GM12864 (cell line): ENCODE results near the gene ERVFRD-1.
A peak's percentile ranks its signal among the peaks of the same experiment; 100 is the strongest.
"Not testable (repeated sequence)": the region's sequence is repeated elsewhere in the genome, so short reads cannot be mapped to it uniquely, and the experiment has no call there.

Source experiments
- DNase-seq: peaks from one replicate; pipeline ENCODE4 v3.0.0-alpha.2; 2011; ENCODE audit warnings: low read depth
- H3K4me3 ChIP-seq: 2 replicates; pipeline ENCODE4 v1.5.1; 2011; ENCODE audit warnings: mild to moderate bottlenecking, low read depth, low read length, control low read depth
- TF ChIP-seq, protein P1 (sequence below): IDR thresholded peaks from 2 replicates; pipeline ENCODE4 v1.5.1; 2011; ENCODE audit warnings: low read depth, mild to moderate bottlenecking, moderate library complexity, low read length, control low read depth, inconsistent platforms; ENCODE audit errors: missing control alignments

ERVFRD-1 gene

DNA sequence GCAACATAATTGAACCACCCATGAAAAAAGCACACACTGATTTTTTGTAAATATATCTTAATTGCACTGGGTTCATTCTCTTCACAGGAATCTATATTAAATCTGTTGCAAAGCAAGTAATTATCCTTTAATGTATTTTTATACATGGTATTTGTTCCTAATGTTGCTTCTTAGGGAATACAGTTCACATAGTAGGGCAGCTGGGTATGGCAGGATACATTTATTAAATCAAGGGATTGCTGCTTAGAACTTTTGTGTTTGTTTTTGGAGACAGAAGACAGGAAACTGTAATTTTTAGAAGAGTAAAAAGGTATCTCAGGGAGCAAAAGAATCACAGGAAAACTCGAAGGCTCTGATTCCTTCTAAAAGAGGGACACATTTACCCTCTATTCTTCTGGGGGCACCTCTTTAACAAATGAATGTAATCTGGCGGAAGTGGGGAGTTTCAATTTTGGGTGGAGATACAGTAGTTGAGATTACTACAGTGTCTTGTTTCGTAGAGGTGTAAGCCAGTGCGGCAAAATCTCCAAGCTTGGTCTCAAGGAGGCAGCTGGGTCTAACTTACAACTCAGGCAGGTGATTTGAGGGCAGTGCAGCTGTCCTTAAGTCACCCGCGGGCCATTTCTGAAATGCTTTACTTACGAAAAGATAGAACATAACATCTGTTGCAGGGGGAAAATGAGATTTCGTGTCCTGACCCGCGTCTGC lies 18.7 kb downstream of the ERVFRD-1 start:
- peak overlapping the region; percentile 95 for H3K4me3 ChIP-seq
- peak; percentile 71 for DNase-seq
- TF ChIP-seq, protein P1, sequence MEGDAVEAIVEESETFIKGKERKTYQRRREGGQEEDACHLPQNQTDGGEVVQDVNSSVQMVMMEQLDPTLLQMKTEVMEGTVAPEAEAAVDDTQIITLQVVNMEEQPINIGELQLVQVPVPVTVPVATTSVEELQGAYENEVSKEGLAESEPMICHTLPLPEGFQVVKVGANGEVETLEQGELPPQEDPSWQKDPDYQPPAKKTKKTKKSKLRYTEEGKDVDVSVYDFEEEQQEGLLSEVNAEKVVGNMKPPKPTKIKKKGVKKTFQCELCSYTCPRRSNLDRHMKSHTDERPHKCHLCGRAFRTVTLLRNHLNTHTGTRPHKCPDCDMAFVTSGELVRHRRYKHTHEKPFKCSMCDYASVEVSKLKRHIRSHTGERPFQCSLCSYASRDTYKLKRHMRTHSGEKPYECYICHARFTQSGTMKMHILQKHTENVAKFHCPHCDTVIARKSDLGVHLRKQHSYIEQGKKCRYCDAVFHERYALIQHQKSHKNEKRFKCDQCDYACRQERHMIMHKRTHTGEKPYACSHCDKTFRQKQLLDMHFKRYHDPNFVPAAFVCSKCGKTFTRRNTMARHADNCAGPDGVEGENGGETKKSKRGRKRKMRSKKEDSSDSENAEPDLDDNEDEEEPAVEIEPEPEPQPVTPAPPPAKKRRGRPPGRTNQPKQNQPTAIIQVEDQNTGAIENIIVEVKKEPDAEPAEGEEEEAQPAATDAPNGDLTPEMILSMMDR, result no peak

DNA sequence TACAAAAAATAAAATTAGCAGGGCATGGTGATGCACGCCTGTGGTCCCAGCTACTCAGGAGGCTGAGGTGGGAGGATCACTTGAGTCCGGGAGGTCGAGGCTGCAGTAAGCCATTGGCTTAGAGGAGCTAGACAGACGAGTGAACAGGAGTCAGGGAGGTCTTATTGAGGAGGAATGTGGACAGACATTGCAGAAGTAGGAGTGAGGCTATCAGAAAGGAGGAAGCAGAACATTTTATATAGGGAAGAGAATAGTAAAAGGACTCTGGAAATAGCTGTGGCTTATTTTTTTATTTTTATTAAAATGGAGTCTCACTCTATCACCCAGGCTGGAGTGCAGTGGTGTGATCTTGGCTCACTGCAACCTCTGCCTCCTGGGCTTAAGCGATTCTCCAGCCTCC lies 20.4 kb downstream of the ERVFRD-1 start:
- DNase-seq, H3K4me3 ChIP-seq: not testable (repeated sequence)

DNA sequence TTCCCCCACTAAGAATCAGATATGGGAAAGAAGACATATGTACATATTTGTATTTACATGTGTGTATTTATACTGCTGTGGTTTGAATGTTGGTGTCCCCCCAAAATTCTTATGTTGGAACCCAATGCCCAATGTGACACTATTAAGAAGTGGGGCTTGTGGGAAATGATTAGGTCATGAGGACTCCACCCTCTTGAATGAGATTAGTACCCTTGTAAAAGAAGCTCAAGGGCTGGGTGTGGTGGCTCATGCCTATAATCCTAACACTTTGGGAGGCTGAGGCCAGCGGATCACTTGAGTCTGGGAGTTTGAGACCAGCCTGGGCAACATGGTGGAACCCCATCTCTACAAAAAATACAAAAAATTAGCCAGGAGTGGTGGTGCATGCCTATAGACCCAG lies 21.8 kb downstream of the ERVFRD-1 start:
- H3K4me3 ChIP-seq, result no peak overlapping the region
- TF ChIP-seq, protein P1, result no peak
- DNase-seq, result no peak

DNA sequence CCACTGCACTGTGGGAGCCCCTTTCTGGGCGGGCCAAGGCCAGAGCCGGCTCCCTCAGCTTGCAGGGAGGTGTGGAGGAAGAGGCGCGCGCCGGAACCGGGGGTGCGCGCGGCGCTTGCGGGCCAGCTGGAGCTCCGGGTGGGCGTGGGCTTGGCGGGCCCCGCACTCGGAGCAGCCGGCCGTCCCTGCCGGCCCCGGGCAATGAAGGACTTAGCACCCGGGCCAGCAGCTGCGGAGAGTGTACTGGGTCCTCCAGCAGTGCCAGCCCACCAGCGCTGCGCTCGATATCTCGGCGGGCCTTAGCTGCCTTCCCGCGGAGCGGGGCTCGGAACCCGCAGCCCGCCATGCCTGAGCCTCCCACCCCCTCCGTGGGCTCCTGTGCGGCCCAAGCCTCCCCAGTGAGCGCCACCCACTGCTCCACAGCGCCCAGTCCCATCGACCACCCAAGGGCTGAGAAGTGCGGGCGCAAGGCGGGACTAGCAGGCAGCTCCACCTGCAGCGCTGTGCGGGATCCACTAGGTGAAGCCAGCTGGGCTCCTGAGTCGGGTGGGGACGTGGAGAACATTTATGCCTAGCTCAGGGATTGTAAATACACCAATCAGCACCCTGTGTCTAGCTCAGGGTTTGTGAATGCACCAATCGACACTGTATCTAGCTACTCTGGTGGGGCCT lies 24.2 kb downstream of the ERVFRD-1 start:
- DNase-seq, H3K4me3 ChIP-seq: not testable (repeated sequence)

DNA sequence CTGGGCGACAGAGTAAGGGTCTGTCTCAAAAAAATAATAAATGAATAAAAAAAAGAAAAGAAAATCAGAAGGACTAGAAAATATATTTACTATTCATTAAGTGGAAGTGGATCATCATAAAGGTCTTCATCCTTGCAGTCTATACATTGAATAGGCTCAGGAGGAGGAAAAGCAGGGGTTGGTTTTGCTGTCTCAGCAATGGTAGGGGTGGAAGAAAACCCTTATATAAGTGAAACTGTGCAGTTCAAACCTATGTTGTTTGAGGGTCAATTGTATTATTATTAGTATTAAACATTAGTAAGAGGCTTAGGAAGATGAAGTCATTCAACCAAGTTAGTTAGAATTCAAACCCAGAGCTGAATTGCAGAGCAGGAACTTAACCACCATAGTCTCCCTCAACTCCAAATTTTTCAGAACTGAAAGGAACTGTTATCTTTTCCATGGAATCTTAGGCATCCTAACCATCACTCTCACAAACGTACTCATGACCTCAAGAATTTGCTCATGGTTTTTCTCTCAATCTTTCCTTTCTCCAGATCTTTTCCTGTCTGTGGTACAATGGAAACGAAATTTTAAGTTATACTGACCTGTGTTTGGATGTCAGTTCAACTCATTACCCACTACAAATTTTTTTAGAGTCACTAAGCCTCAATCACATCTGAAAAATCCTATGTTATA lies 25.6 kb downstream of the ERVFRD-1 start:
- DNase-seq, result no peak
- TF ChIP-seq, protein P1, result no peak
- no peak overlapping the region for H3K4me3 ChIP-seq

DNA sequence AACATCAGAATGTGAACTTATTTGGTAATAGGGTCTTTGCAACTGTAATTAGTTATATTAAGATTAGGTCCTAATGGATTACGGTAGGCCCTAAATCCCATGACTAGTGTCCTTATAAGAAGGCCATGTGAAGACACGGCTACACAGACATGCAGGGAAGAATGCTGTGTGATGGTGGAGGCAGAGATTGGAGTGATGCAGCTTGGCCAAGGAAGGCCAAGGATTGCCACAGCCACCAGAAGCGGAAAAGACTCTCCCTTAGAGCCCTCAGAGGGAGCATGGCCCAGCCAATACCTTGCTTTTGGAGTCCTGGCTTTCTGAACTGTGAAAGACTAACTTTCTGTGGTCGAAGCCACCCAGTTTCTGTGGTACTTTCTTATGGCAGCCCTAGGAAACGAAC lies 27.6 kb downstream of the ERVFRD-1 start:
- no peak overlapping the region for H3K4me3 ChIP-seq
- no peak for DNase-seq
- TF ChIP-seq, protein P1, result no peak

DNA sequence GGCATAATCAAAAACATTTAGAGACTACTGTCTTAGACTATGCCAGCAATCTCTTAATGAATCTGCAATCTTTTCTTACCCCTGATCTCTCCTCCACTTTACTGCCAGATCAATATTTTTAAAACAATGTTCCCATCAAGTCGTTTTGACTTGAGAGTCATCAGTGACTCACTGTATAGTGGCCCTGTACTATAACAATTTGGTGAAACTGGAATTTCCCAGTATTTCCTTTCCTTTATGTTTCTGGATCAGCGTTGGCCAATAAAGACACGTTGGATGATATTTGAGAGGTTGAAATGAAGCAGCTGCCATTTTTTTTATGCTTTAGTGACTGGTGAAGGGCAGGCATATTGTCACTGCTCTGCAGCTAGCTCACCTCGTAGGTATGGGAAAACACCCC lies 28.0 kb downstream of the ERVFRD-1 start:
- DNase-seq, result no peak

More for the DNA sequence above, 28.0 kb downstream of the ERVFRD-1 start:
- TF ChIP-seq, protein P1, result no peak
- no peak overlapping the region for H3K4me3 ChIP-seq
